HCT116 (cell line): Measurements from ENCODE around the gene SLC46A3. TPM values are rescaled to one million over a fixed set of nuclear protein-coding genes. Genes with fewer than 3 reads are reported as not detected.

Experiments used
- ATAC-seq: fragments of 200-7000 bp; cut with Tn5 transposase; 2 replicates; pipeline ENCODE4 v1.9.1; 2020; ENCODE audit warnings: mild to moderate bottlenecking, moderate library complexity
- BruUV-seq: library from RNA; stranded (reverse); fragments of 400-500 nt; replicated peaks from 2 replicates; lab custom pipeline; 2021; lab: Mats Ljungman, UMichigan
- CTCF ChIA-PET: fragments of 300-600 bp; sonication (Branson Sonifier 250); formaldehyde crosslinking; loops from one replicate; lab custom pipeline; 2021; ENCODE audit warnings: antibody characterized with exemption; lab: Charles Lee
- POLR2A ChIA-PET: fragments of 300-600, 350-600 bp; sonication (Branson Sonifier 250); formaldehyde crosslinking; loops from one replicate; lab custom pipeline; 2021; ENCODE audit warnings: antibody characterized with exemption; lab: Charles Lee
- RAD21 ChIA-PET, 2 experiments: fragments of 300-600 bp; sonication (Branson Sonifier 250); formaldehyde crosslinking; loops; one replicate each; lab custom pipeline; 2023; ENCODE audit warnings: low total read pairs in 2 of 2; ENCODE audit not compliant: uncharacterized antibody in 2 of 2, unreplicated experiment in 2 of 2, low non-redundant PET in 1 of 2; lab: Charles Lee
- DNase-seq: peaks from one replicate; pipeline ENCODE4 v3.0.0-alpha.2; 2010; ENCODE audit warnings: low read depth, low spot score
- H2AFZ ChIP-seq: fragments of 200-600 bp; shearing (Covaris generic), sonication (generic); 2 replicates; pipeline ENCODE4 v1.6.1; 2017; ENCODE audit warnings: low read depth, mixed run types, mixed read lengths, antibody characterized with exemption, low read length; ENCODE audit not compliant: poor library complexity, severe bottlenecking
- H3K27ac ChIP-seq: 2 replicates; pipeline ENCODE4 v1.5.1; 2012; ENCODE audit warnings: low read depth, low read length
- H3K27me3 ChIP-seq: fragments of 200-600 bp; sonication (generic); 2 replicates; pipeline ENCODE4 v1.6.1; 2016; ENCODE audit warnings: mixed run types, low read length, mixed read lengths; ENCODE audit not compliant: insufficient read depth
- H3K36me3 ChIP-seq, 2 experiments: fragments of 200-500 bp in 1 of 2; fragments of 200-600 bp in 1 of 2; sonication (Bioruptor generic) in 1 of 2; sonication (generic) in 1 of 2; 2 replicates each; pipeline versions ENCODE4 v1.5.1 to v1.6.1; 2014 to 2016; ENCODE audit warnings: low read length in 2 of 2, inconsistent platforms in 1 of 2, mixed read lengths in 1 of 2, mixed run types in 1 of 2; ENCODE audit not compliant: insufficient read depth in 2 of 2, control insufficient read depth in 1 of 2
- H3K4me1 ChIP-seq, 2 experiments: fragments of 200-600 bp in 1 of 2; sonication (generic) in 1 of 2; 2 replicates each; pipeline versions ENCODE4 v1.5.1 to v1.6.1; 2012 to 2017; ENCODE audit warnings: low read length in 2 of 2, inconsistent platforms in 1 of 2, mild to moderate bottlenecking in 1 of 2, mixed read lengths in 1 of 2, mixed run types in 1 of 2, moderate library complexity in 1 of 2; ENCODE audit not compliant: insufficient read depth in 2 of 2, control insufficient read depth in 1 of 2
- H3K4me2 ChIP-seq: fragments of 200-600 bp; sonication (generic); 2 replicates; pipeline ENCODE4 v1.6.1; 2017; ENCODE audit warnings: mixed run types, low read length, mixed read lengths
- H3K4me3 ChIP-seq, 2 experiments: fragments of 200-600 bp in 1 of 2; sonication (generic) in 1 of 2; replicated peaks in 1 of 2; 2 replicates each; pipeline ENCODE4 v1.5.1; 2011 to 2016; ENCODE audit warnings: low read length in 2 of 2, control low read depth in 1 of 2, low read depth in 1 of 2, mild to moderate bottlenecking in 1 of 2, mixed read lengths in 1 of 2, mixed run types in 1 of 2
- H3K79me2 ChIP-seq: fragments of 200-600 bp; sonication (generic); 2 replicates; pipeline ENCODE4 v1.6.1; 2017; ENCODE audit warnings: mild to moderate bottlenecking, mixed run types, low read length, moderate library complexity, mixed read lengths; ENCODE audit not compliant: insufficient read depth
- H3K9ac ChIP-seq: fragments of 200-600 bp; sonication (generic); 2 replicates; pipeline ENCODE4 v1.6.1; 2016; ENCODE audit warnings: low read length, mixed read lengths
- H3K9me2 ChIP-seq: fragments of 200-600 bp; sonication (generic), shearing (Covaris generic); 2 replicates; pipeline ENCODE4 v1.6.1; 2017; ENCODE audit warnings: mixed run types, mild to moderate bottlenecking, moderate library complexity; ENCODE audit not compliant: insufficient read depth
- H3K9me3 ChIP-seq, 2 experiments: fragments of 200-500 bp in 1 of 2; fragments of 200-600 bp in 1 of 2; sonication (Bioruptor generic) in 1 of 2; sonication (generic) in 1 of 2; 2 replicates each; pipeline ENCODE4 v1.6.1; 2014 to 2017; ENCODE audit warnings: low read length in 2 of 2, mixed read lengths in 2 of 2, inconsistent platforms in 1 of 2, low read depth in 1 of 2, mild to moderate bottlenecking in 1 of 2, mixed run types in 1 of 2, moderate library complexity in 1 of 2; ENCODE audit not compliant: control insufficient read depth in 1 of 2, insufficient read depth in 1 of 2
- H4K20me1 ChIP-seq: fragments of 200-600 bp; sonication (generic), shearing (Covaris generic); 2 replicates; pipeline ENCODE4 v1.6.1; 2017; ENCODE audit warnings: mixed run types, mild to moderate bottlenecking, moderate library complexity; ENCODE audit not compliant: insufficient read depth
- ATF3 ChIP-seq: IDR thresholded peaks from 2 replicates; pipeline ENCODE4 v1.6.1; 2012
- CEBPB ChIP-seq: IDR thresholded peaks from 2 replicates; pipeline ENCODE4 v1.6.1; 2012; ENCODE audit warnings: low read depth
- CTCF ChIP-seq, 3 experiments: fragments of 200-600 bp in 1 of 3; sonication (generic) in 1 of 3; IDR thresholded peaks in 2 of 3; conservative IDR thresholded peaks in 1 of 3; 2 replicates each; pipeline ENCODE4 v1.5.1; 2012 to 2017; ENCODE audit warnings: low read depth in 2 of 3, low read length in 2 of 3, antibody characterized with exemption in 1 of 3, borderline replicate concordance in 1 of 3, control low read depth in 1 of 3, mild to moderate bottlenecking in 1 of 3, mixed read lengths in 1 of 3, mixed run types in 1 of 3, moderate library complexity in 1 of 3; ENCODE audit not compliant: insufficient read depth in 1 of 3
- ELF1 ChIP-seq: IDR thresholded peaks from 2 replicates; pipeline ENCODE4 v1.6.1; 2012; ENCODE audit warnings: low read depth, borderline replicate concordance
- EZH2phosphoT487 ChIP-seq: fragments of 200-600 bp; IDR thresholded peaks from 2 replicates; pipeline ENCODE4 v1.6.1; 2018; ENCODE audit warnings: antibody characterized with exemption, borderline replicate concordance
- RAD21 ChIP-seq: IDR thresholded peaks from 2 replicates; pipeline ENCODE4 v1.6.1; 2012; ENCODE audit warnings: low read depth, mild to moderate bottlenecking
- SRF ChIP-seq: IDR thresholded peaks from 2 replicates; pipeline ENCODE4 v1.6.1; 2012; ENCODE audit warnings: low read depth
- TCF7L2 ChIP-seq: IDR thresholded peaks from 2 replicates; pipeline ENCODE4 v1.7.0; 2011; ENCODE audit warnings: borderline replicate concordance, inconsistent platforms; ENCODE audit not compliant: insufficient read depth, insufficient read length; ENCODE audit errors: extremely low read depth
- intact Hi-C: fragments of 100-400 bp; cut with micrococcal nuclease; formaldehyde crosslinking; loops from 2 replicates; pipeline ENCODE4 v1.10.0; 2022
- total RNA-seq: library from RNA; stranded (reverse); gene quantifications from one replicate; pipeline ENCODE4 v1.2.1, GENCODE V29; 2021; ENCODE audit not compliant: unreplicated experiment

SLC46A3 gene
- total RNA-seq, 1 experiment from 2014 or later, result 0.93 TPM

- ATAC-seq (peak; percentile 56; the same call in 1 of the 2 replicates), DNase-seq (no peak)
- Histone ChIP-seq H3K79me2 (peaks cover 7% of the 10 kb centered on the region; the same call in 1 of the 2 replicates), H3K4me1 (peaks cover 0 to 5% of the 10 kb centered on the region in 2 experiments; a peak in 1 of 4 replicates), H3K27ac (no peak overlapping the region), H3K9ac (no peak overlapping the region), H3K4me3 (no peak overlapping the region), H3K9me2 (no peaks in the 10 kb centered on the region), H2AFZ (no peak overlapping the region), H3K9me3 (no peaks in the 10 kb centered on the region), H3K4me2 (no peak overlapping the region), H4K20me1 (peaks cover 7% of the 10 kb centered on the region; the same call in 1 of the 2 replicates), H3K36me3 (peaks cover 23 to 40% of the 10 kb centered on the region in 2 experiments), H3K27me3 (no peaks in the 10 kb centered on the region)
- intact Hi-C loops, result loop anchor here (1.0 to 10.0 kb wide), 2 partner anchors 117 to 685 kb away; no protein-coding TSS in a partner anchor
- BruUV-seq, result no TSS peak
- TF ChIP-seq CTCF (IDR thresholded peaks at IDR 0.05 in 2 of 3, conservative IDR thresholded peaks at IDR 0.05 in 1 of 3; ENCODE audit: borderline replicate concordance in 1 of 3, insufficient read depth in 1 of 3, low read depth in 2 of 3, low read length in 2 of 3) (peak; percentile 12 to 53 (median 35); a peak in 5 of 6 replicates), SRF (no peak), EZH2phosphoT487 (no peak), TCF7L2 (no peak), ELF1 (no peak), CEBPB (no peak), ATF3 (no peak), RAD21 (peak; percentile 37; the same call in 1 of the 2 replicates)
- ChIA-PET POLR2A (no interaction called here), RAD21 (no interaction called here), CTCF (interaction anchor here (1.8 kb wide), 1 partner anchor 117 kb away, joined by 17 read pairs; no protein-coding TSS in a partner anchor)
Measured at GRCh38 chr13:28679628-28680027, 39.1 kb downstream of the SLC46A3 start.
